B cell (primary cell): ENCODE data around the gene EPS8L3.

Source experiments
- CTCF ChIP-seq: fragments of 200-600 bp; IDR thresholded peaks from one replicate; pipeline ENCODE4 v1.8.0; 2022; ENCODE audit warnings: antibody characterized with exemption, mild to moderate bottlenecking
- EZH2 ChIP-seq: IDR thresholded peaks from 2 replicates; pipeline ENCODE4 v1.6.1; 2012; ENCODE audit warnings: borderline replicate concordance, low read depth, mild to moderate bottlenecking, moderate library complexity, low read length; ENCODE audit not compliant: insufficient read depth, poor library complexity, severe bottlenecking

GRCh38 chr1:109773203-109773899 lies 9.6 kb upstream of the EPS8L3 start:
- peak; percentile 63 for TF ChIP-seq CTCF
- no peak for TF ChIP-seq EZH2
